Neuronal stem cell (in vitro differentiated cells): Measurements from ENCODE around the gene NOS1AP.

Source experiments
- DNase-seq: peaks from one replicate; pipeline ENCODE4 v3.0.0-alpha.2; 2013; ENCODE audit warnings: low spot score
- H2AFZ ChIP-seq: one replicate; pipeline ENCODE4 v1.6.1; 2013; ENCODE audit warnings: mild to moderate bottlenecking, low read length, inconsistent platforms
- H2AK5ac ChIP-seq: 2 replicates; pipeline ENCODE4 v1.6.1; 2013; ENCODE audit warnings: low read depth, mild to moderate bottlenecking, inconsistent platforms, low read length, moderate library complexity, mixed read lengths
- H2BK120ac ChIP-seq: 2 replicates; pipeline ENCODE4 v1.6.1; 2013; ENCODE audit warnings: low read depth, mild to moderate bottlenecking, inconsistent platforms, low read length, moderate library complexity, mixed read lengths
- H2BK12ac ChIP-seq: one replicate; pipeline ENCODE4 v1.6.1; 2013; ENCODE audit warnings: low read length, inconsistent platforms
- H2BK15ac ChIP-seq: 2 replicates; pipeline ENCODE4 v1.6.1; 2013; ENCODE audit warnings: mild to moderate bottlenecking, low read length, inconsistent platforms, mixed read lengths
- H2BK5ac ChIP-seq: one replicate; pipeline ENCODE4 v1.6.1; 2013; ENCODE audit warnings: inconsistent platforms, mild to moderate bottlenecking, low read length, moderate library complexity
- H3K14ac ChIP-seq: one replicate; pipeline ENCODE4 v1.6.1; 2013; ENCODE audit warnings: low read length, inconsistent platforms
- H3K18ac ChIP-seq: 2 replicates; pipeline ENCODE4 v1.6.1; 2013; ENCODE audit warnings: low read length, inconsistent platforms
- H3K23ac ChIP-seq: 2 replicates; pipeline ENCODE4 v1.6.1; 2013; ENCODE audit warnings: low read depth, mild to moderate bottlenecking, mixed read lengths, low read length, inconsistent platforms; ENCODE audit not compliant: poor library complexity
- H3K27ac ChIP-seq: replicated peaks from 3 replicates; pipeline ENCODE4 v1.5.1; 2013; ENCODE audit warnings: low read length, inconsistent platforms
- H3K27me3 ChIP-seq, 3 experiments: 2 replicates each; pipeline ENCODE4 v1.6.1; 2013; ENCODE audit warnings: low read length in 3 of 3, mild to moderate bottlenecking in 2 of 3, inconsistent platforms in 1 of 3, low read depth in 1 of 3, mixed read lengths in 1 of 3, moderate library complexity in 1 of 3; ENCODE audit not compliant: control insufficient read depth in 3 of 3, insufficient read depth in 3 of 3
- H3K36me3 ChIP-seq, 2 donors: replicated peaks in 1 of 2; 2 replicates each; pipeline ENCODE4 v1.6.1; 2013; ENCODE audit warnings: low read length in 2 of 2; ENCODE audit not compliant: control insufficient read depth in 2 of 2, insufficient read depth in 2 of 2
- H3K4ac ChIP-seq: 2 replicates; pipeline ENCODE4 v1.6.1; 2013; ENCODE audit warnings: inconsistent platforms, mild to moderate bottlenecking, low read length, moderate library complexity
- H3K4me1 ChIP-seq, 2 donors: 1 replicate in 1 of 2; 2 replicates in 1 of 2; pipeline ENCODE4 v1.6.1; 2013; ENCODE audit warnings: low read length in 2 of 2, low read depth in 1 of 2; ENCODE audit not compliant: control insufficient read depth in 2 of 2, insufficient read depth in 1 of 2
- H3K4me2 ChIP-seq: one replicate; pipeline ENCODE4 v1.6.1; 2013; ENCODE audit warnings: mild to moderate bottlenecking, low read length, inconsistent platforms; ENCODE audit not compliant: insufficient read depth, poor library complexity, severe bottlenecking
- H3K4me3 ChIP-seq, 2 donors: 2 replicates each; pipeline ENCODE4 v1.5.1; 2013; ENCODE audit warnings: low read length in 2 of 2, mild to moderate bottlenecking in 2 of 2, inconsistent platforms in 1 of 2, moderate library complexity in 1 of 2
- H3K79me1 ChIP-seq: one replicate; pipeline ENCODE4 v1.6.1; 2013; ENCODE audit warnings: low read depth, mild to moderate bottlenecking, inconsistent platforms, low read length, moderate library complexity
- H3K9ac ChIP-seq: one replicate; pipeline ENCODE4 v1.6.1; 2013; ENCODE audit warnings: mild to moderate bottlenecking, low read depth, low read length, inconsistent platforms; ENCODE audit not compliant: poor library complexity
- H3K9me3 ChIP-seq, 2 donors: replicated peaks in 1 of 2; 2 replicates each; pipeline versions ENCODE3 to v1.6.1; 2013; ENCODE audit warnings: low read length in 2 of 2, mild to moderate bottlenecking in 2 of 2, inconsistent platforms in 1 of 2, low read depth in 1 of 2, mixed read lengths in 1 of 2, moderate library complexity in 1 of 2; ENCODE audit not compliant: control insufficient read depth in 2 of 2, insufficient read depth in 1 of 2
- H4K8ac ChIP-seq: one replicate; pipeline ENCODE4 v1.6.1; 2013; ENCODE audit warnings: low read depth, mild to moderate bottlenecking, inconsistent platforms, low read length, moderate library complexity
- H4K91ac ChIP-seq: one replicate; pipeline ENCODE4 v1.6.1; 2013; ENCODE audit warnings: low read length, low read depth, mild to moderate bottlenecking, inconsistent platforms; ENCODE audit not compliant: poor library complexity
- WGBS, 2 donors: extraction: QIAGEN DNeasy Blood & Tissue Kit; methylation state at CpG; one replicate each; pipeline ENCODE4 v1.1.7; 2013; ENCODE audit warnings: missing lambda C conversion rate in 2 of 2, mixed read lengths in 1 of 2; ENCODE audit not compliant: insufficient read length in 2 of 2, insufficient replicate concordance in 1 of 2; ENCODE audit errors: extremely low coverage in 2 of 2; 5-methylcytosine and 5-hydroxymethylcytosine counted together

The NOS1AP gene

GRCh38 chr1:162326559-162326958 lies 257.1 kb downstream of the NOS1AP start:
- Histone ChIP-seq H2BK5ac (no peak overlapping the region), H3K36me3 (no peaks in the 10 kb centered on the region), H2AFZ (no peak overlapping the region), H3K79me1 (no peaks in the 10 kb centered on the region), H3K9ac (no peak overlapping the region), H4K91ac (no peak overlapping the region), H3K4me2 (no peak overlapping the region), H3K27me3 (no peaks in the 10 kb centered on the region), H3K4me1 (peaks cover 0 to 2% of the 10 kb centered on the region in 2 donors), H2BK15ac (no peak overlapping the region), H3K4ac (no peak overlapping the region), H2AK5ac (no peak overlapping the region), H2BK120ac (no peak overlapping the region), H3K9me3 (no peaks in the 10 kb centered on the region), H3K18ac (no peak overlapping the region), H3K14ac (no peak overlapping the region), H3K4me3 (no peak overlapping the region), H2BK12ac (no peak overlapping the region), H4K8ac (no peak overlapping the region), H3K23ac (no peak overlapping the region), H3K27ac (no peak overlapping the region)
- DNase-seq: no peak

- no peak overlapping the region for H3K4me3 ChIP-seq
- H3K14ac ChIP-seq: no peak overlapping the region
- WGBS, 2 donors: no CpG with 5 or more reads among the region's 2 CpGs
- H3K27me3 ChIP-seq: no peaks in the 10 kb centered on the region
- H3K79me1 ChIP-seq: no peaks in the 10 kb centered on the region
- no peak overlapping the region for H3K4ac ChIP-seq
- no peak overlapping the region for H3K18ac ChIP-seq
- H2BK12ac ChIP-seq: no peak overlapping the region
- no peaks in the 10 kb centered on the region for H3K9me3 ChIP-seq
- H3K36me3 ChIP-seq: no peaks in the 10 kb centered on the region
- no peak overlapping the region for H3K4me2 ChIP-seq
- no peak overlapping the region for H4K8ac ChIP-seq
- H3K23ac ChIP-seq: no peak overlapping the region
- no peak overlapping the region for H2BK120ac ChIP-seq
- H4K91ac ChIP-seq: no peak overlapping the region
- DNase-seq: no peak
- no peak overlapping the region for H2BK15ac ChIP-seq
- peaks cover 0 to 2% of the 10 kb centered on the region in 2 donors for H3K4me1 ChIP-seq
- H3K27ac ChIP-seq: no peak overlapping the region
- H2AFZ ChIP-seq: no peak overlapping the region
- H2AK5ac ChIP-seq: no peak overlapping the region
- no peak overlapping the region for H2BK5ac ChIP-seq
- no peak overlapping the region for H3K9ac ChIP-seq
Measured at GRCh38 chr1:162327144-162327787, 257.8 kb downstream of the NOS1AP start.

DNA sequence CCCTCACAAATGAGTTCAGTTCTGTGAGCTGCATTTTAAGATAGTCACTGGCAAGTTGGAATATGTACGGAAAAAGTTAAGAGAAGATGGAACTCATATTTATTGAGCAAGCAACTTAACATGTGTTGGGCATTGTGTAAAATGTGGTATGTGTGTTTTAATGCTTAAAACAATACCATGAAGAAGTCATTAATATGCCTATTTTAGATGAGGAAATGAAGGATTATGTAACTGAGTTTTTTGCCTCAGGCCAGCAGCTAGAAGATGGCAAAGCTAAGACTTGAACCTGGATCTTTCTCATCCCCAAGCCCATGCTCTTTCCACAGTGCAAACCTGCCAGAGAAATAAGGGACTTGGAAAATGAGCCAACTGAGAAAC lies 258.3 kb downstream of the NOS1AP start:
- Histone ChIP-seq H3K4me1 (peaks cover 0 to 2% of the 10 kb centered on the region in 2 donors), H3K4me3 (no peak overlapping the region), H3K27ac (no peak overlapping the region), H3K36me3 (no peaks in the 10 kb centered on the region), H3K79me1 (no peaks in the 10 kb centered on the region), H2AFZ (no peak overlapping the region), H2AK5ac (no peak overlapping the region), H3K4me2 (no peak overlapping the region), H2BK12ac (no peak overlapping the region), H4K91ac (no peak overlapping the region), H3K4ac (no peak overlapping the region), H2BK15ac (no peak overlapping the region), H3K18ac (no peak overlapping the region), H2BK5ac (no peak overlapping the region), H3K27me3 (no peaks in the 10 kb centered on the region), H3K9ac (no peak overlapping the region), H3K23ac (no peak overlapping the region), H4K8ac (no peak overlapping the region), H3K14ac (no peak overlapping the region), H3K9me3 (no peaks in the 10 kb centered on the region), H2BK120ac (no peak overlapping the region)
- no CpG with 5 or more reads among the region's 1 CpG for WGBS, 2 donors
- DNase-seq: no peak

GRCh38 chr1:162328512-162328911 lies 259.0 kb downstream of the NOS1AP start:
- H3K18ac ChIP-seq: no peak overlapping the region
- H3K9ac ChIP-seq: no peak overlapping the region
- H4K8ac ChIP-seq: no peak overlapping the region
- no peak overlapping the region for H2AK5ac ChIP-seq
- H3K79me1 ChIP-seq: no peaks in the 10 kb centered on the region
- H3K4me1 ChIP-seq: peaks cover 2 to 4% of the 10 kb centered on the region in 2 donors
- H3K27ac ChIP-seq: no peak overlapping the region
- no peak overlapping the region for H3K4me2 ChIP-seq
- no peaks in the 10 kb centered on the region for H3K36me3 ChIP-seq
- H3K14ac ChIP-seq: no peak overlapping the region
- H4K91ac ChIP-seq: no peak overlapping the region
- no peak overlapping the region for H2BK5ac ChIP-seq
- no peaks in the 10 kb centered on the region for H3K27me3 ChIP-seq
- H2BK12ac ChIP-seq: no peak overlapping the region
- no peak overlapping the region for H2BK120ac ChIP-seq
- H2BK15ac ChIP-seq: no peak overlapping the region
- H2AFZ ChIP-seq: no peak overlapping the region
- no peak overlapping the region for H3K4me3 ChIP-seq
- H3K9me3 ChIP-seq: no peaks in the 10 kb centered on the region
- no peak overlapping the region for H3K4ac ChIP-seq
- DNase-seq: no peak
- no peak overlapping the region for H3K23ac ChIP-seq
